Large intestine (tissue), 12 donors: ENCODE data around the gene HSCB. TPM values are rescaled to one million over a fixed set of nuclear protein-coding genes. Genes with fewer than 3 reads are reported as not detected.
"Not testable (repeated sequence)": the region's sequence is repeated elsewhere in the genome, so short reads cannot be mapped to it uniquely, and the experiment has no call there.

Experiments
- DNase-seq, 2 donors: peaks; one replicate each; pipeline versions ENCODE4 v3.0.0 to v3.0.0-alpha.2; 2013
- H3K27ac ChIP-seq: one replicate; pipeline ENCODE4 v1.5.1; 2013; ENCODE audit warnings: low read length
- H3K27me3 ChIP-seq: 2 replicates; pipeline ENCODE4 v1.6.1; 2013; ENCODE audit warnings: low read length; ENCODE audit not compliant: control insufficient read depth, insufficient read depth
- H3K36me3 ChIP-seq: 2 replicates; pipeline ENCODE4 v1.6.1; 2013; ENCODE audit warnings: low read length; ENCODE audit not compliant: control insufficient read depth, insufficient read depth
- H3K4me1 ChIP-seq: one replicate; pipeline ENCODE4 v1.6.1; 2013; ENCODE audit warnings: low read length; ENCODE audit not compliant: control insufficient read depth, insufficient read depth
- H3K4me3 ChIP-seq: one replicate; pipeline ENCODE4 v1.5.1; 2013; ENCODE audit warnings: low read length
- H3K9me3 ChIP-seq: one replicate; pipeline ENCODE4 v1.6.1; 2013; ENCODE audit warnings: mild to moderate bottlenecking, low read depth, low read length, moderate library complexity; ENCODE audit not compliant: control insufficient read depth
- WGBS: methylation state at CpG from one replicate; pipeline ENCODE4 v1.1.5; 2013; ENCODE audit warnings: low lambda C conversion rate; ENCODE audit not compliant: insufficient coverage; 5-methylcytosine and 5-hydroxymethylcytosine counted together
- long read RNA-seq, 11 donors: transcript quantifications; one replicate each; lab custom pipeline, GENCODE V29; 2026
- polyA plus RNA-seq: library from polyadenylated mRNA; unstranded; fragments of 120-200 nt; gene quantifications from one replicate; pipeline ENCODE4 v1.2.1, GENCODE V29; 2013

Gene HSCB, protein sequence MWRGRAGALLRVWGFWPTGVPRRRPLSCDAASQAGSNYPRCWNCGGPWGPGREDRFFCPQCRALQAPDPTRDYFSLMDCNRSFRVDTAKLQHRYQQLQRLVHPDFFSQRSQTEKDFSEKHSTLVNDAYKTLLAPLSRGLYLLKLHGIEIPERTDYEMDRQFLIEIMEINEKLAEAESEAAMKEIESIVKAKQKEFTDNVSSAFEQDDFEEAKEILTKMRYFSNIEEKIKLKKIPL
- polyA plus RNA-seq: 21.7 TPM
- long read RNA-seq, donor 1, transcript HSCB-201 (6 exons, 1,114 nt): major isoform, 5 of 8 reads
- long read RNA-seq, donor 1, partial matches to known transcripts: 0 of 8 reads
- long read RNA-seq, donor 1, other reads (novel, unspliced or antisense): 0 of 8 reads
- long read RNA-seq, donor 2, transcript HSCB-201 (6 exons, 1,114 nt): major isoform, 9 of 24 reads
- long read RNA-seq, donor 2, partial matches to known transcripts: 6 of 24 reads
- long read RNA-seq, donor 2, other reads (novel, unspliced or antisense): 0 of 24 reads
- long read RNA-seq, donor 3, transcript HSCB-201 (6 exons, 1,114 nt): major isoform, 7 of 9 reads
- long read RNA-seq, donor 3, partial matches to known transcripts: 0 of 9 reads
- long read RNA-seq, donor 3, other reads (novel, unspliced or antisense): 0 of 9 reads
- long read RNA-seq, donor 4: 0 reads
- long read RNA-seq, donor 5, transcript HSCB-201 (6 exons, 1,114 nt): major isoform, 5 of 8 reads
- long read RNA-seq, donor 5, partial matches to known transcripts: 0 of 8 reads
- long read RNA-seq, donor 5, other reads (novel, unspliced or antisense): 0 of 8 reads
- long read RNA-seq, donor 6, transcript HSCB-201 (6 exons, 1,114 nt): major isoform, 9 of 20 reads
- long read RNA-seq, donor 6, partial matches to known transcripts: 6 of 20 reads
- long read RNA-seq, donor 6, other reads (novel, unspliced or antisense): 0 of 20 reads
- long read RNA-seq, donor 7, partial matches to known transcripts: 0 of 4 reads
- long read RNA-seq, donor 7, other reads (novel, unspliced or antisense): 0 of 4 reads
- long read RNA-seq, donor 8, transcript HSCB-201 (6 exons, 1,114 nt): major isoform, 11 of 16 reads
- long read RNA-seq, donor 8, partial matches to known transcripts: 0 of 16 reads
- long read RNA-seq, donor 8, other reads (novel, unspliced or antisense): 0 of 16 reads
- long read RNA-seq, donor 9, transcript HSCB-201 (6 exons, 1,114 nt): major isoform, 10 of 43 reads
- long read RNA-seq, donor 9, partial matches to known transcripts: 15 of 43 reads
- long read RNA-seq, donor 9, other reads (novel, unspliced or antisense): 15 of 43 reads
- long read RNA-seq, donor 10, transcript HSCB-201 (6 exons, 1,114 nt): major isoform, 10 of 22 reads
- long read RNA-seq, donor 10, partial matches to known transcripts: 6 of 22 reads
- long read RNA-seq, donor 10, other reads (novel, unspliced or antisense): 0 of 22 reads
- long read RNA-seq, donor 11, transcript HSCB-201 (6 exons, 1,114 nt): major isoform, 7 of 9 reads
- long read RNA-seq, donor 11, partial matches to known transcripts: 0 of 9 reads
- long read RNA-seq, donor 11, other reads (novel, unspliced or antisense): 0 of 9 reads

DNA sequence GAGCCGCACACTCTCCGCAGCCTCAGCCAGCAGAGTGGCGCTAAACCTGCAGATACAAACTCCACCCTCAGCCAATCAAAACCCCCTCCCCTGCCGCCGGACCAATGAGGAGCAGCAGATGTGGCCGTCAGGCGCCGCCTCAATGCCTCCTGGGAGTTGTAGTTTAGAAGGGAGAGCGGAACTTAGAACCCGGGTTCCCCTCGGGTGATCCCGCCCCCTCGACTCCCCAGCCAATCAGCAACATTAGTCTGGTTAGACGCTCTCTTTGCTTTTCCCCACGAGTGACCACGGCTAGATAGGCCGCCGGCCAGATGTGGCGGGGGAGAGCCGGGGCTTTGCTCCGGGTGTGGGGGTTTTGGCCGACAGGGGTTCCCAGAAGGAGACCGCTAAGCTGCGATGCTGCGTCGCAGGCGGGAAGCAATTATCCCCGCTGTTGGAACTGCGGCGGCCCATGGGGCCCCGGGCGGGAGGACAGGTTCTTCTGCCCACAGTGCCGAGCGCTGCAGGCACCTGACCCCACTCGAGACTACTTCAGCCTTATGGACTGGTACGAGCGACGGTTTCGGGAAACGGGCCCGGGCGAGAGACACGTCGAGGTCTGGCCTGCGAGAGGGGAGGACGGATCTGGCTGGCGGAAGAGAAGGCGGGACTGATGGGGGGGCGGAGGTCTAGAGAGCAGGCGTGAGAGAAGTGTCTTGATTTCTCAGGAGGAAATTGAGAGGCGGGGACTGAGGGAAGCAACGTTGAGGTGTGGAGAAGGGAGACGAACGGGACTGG is at the start of gene HSCB, which contains the start of gene CHEK2:
TSS of gene HSCB (plus strand) at position 255 of the 777 bp plus-strand sequence. CDS start at position 312, 57 bp downstream.
TSS of gene CHEK2 (minus strand) at position 36 of the 777 bp plus-strand sequence. CDS start 7,099 bp downstream, outside the sequence.
- peaks cover 28% of the 10 kb centered on the region for H3K36me3 ChIP-seq
- H3K27ac ChIP-seq: peak within 1 kb of the TSS; percentile 98
- WGBS: 0% methylated on average over 4 of the region's 54 CpGs
- peak within 1 kb of the TSS; percentile 94 for H3K4me3 ChIP-seq
- H3K9me3 ChIP-seq: peaks cover 2% of the 10 kb centered on the region
- no peaks in the 10 kb centered on the region for H3K27me3 ChIP-seq
- peaks cover 20% of the 10 kb centered on the region for H3K4me1 ChIP-seq
- DNase-seq: peak; percentile 99

DNA sequence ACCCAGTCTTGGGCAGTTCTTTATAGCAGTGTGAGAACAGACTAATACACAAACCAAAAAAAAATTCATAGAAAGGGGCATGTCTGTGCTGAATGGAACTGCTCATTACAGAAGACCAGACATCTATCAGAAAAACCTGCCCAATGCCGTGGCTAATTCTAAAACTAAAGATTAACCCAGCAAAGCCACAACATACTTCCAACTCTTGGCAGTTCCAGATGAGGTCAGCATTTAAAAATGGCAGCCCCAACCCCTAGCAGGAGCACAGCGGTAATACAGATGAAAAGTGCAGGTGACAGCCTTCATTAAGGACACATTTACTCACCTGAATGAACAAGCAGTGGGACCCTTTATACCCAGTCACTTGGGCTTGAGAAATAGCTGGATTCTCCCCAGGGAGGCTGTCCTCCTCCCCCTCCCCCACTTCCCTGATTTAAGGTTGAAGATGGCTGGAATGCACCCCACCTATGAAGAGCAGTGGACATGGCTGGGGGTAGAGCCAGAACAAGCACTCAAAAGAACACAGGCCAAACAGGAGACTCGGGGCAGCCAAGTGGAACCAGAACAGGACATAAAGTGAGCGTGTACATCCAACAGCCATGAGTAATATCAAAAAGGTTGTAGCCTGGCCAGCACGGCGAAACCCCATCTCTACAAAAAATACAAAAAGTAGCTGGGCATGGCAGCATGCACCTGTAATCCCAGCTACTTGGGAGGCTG is 48.6 kb upstream of the HSCB start:
- not testable (repeated sequence) for H3K4me1 ChIP-seq, H3K27ac ChIP-seq, H3K4me3 ChIP-seq, H3K36me3 ChIP-seq, DNase-seq, H3K9me3 ChIP-seq, H3K27me3 ChIP-seq
- no CpG with 5 or more reads among the region's 6 CpGs for WGBS

DNA sequence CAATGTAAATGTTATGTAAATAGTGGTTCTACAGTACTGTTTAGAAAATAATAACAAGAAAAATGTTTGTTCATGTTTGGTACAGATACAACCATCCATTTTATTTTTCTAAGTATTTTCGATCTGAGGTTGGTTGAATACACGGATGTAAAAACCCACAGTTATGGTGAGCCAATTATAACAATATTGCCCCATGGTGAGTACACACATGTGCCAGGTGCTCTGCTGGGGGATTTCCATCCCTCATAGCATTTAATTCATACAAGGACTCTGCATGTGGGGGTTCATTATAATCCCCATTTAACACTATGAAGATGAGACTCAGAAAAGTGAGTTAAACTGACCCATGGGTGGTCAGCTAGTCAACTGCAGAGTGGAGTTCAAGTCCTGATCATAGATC is 38.9 kb upstream of the HSCB start:
- Histone ChIP-seq H3K27ac (no peak overlapping the region), H3K9me3 (no peaks in the 10 kb centered on the region), H3K4me3 (no peak overlapping the region), H3K27me3 (no peaks in the 10 kb centered on the region), H3K4me1 (no peaks in the 10 kb centered on the region), H3K36me3 (peaks cover 17% of the 10 kb centered on the region)
- no CpG with 5 or more reads among the region's 2 CpGs for WGBS
- no peak for DNase-seq

DNA sequence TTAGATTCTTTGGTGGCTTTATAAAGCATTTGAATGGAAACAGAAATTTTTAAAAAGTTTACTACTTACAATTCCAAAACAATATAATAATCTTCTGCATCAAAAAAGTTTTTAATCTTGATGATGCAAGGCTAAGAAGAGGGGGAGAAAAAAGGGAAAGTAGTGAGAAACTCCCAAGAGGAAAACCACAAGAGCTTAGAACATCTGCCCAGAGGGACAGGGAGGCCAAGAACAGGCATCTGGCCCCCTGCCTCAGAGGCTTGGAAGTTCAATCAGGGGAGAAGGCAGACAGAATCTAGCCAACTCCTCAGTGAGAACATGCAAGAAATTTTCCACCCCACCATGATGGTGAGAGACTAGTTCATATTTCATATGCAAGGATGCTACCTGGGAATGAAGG is 38.4 kb upstream of the HSCB start:
- Histone ChIP-seq H3K27me3 (no peaks in the 10 kb centered on the region), H3K4me3 (no peak overlapping the region), H3K27ac (no peak overlapping the region), H3K4me1 (no peaks in the 10 kb centered on the region), H3K9me3 (no peaks in the 10 kb centered on the region), H3K36me3 (peaks cover 16% of the 10 kb centered on the region)
- DNase-seq: no peak

DNA sequence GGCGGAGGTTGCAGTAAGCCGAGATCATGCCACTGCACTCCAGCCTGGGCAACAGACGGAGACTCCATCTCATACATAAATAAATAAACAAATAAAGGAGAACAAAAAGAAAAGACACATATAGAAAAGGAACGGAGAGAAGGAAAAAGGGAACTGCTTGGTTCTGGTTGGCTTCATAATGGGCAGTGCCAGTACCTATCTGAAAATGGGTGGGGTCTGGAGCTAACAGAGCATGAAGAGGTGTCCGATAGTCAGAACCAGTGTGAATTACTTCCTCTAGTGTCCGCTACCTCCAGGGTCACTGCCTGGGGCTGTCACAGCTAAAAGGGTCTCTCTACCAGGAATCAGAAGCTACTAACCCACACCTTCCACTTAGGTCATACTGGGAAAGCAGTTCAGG is 35.0 kb upstream of the HSCB start:
- 83% methylated on average over 1 of the region's 6 CpGs for WGBS
- H3K27ac ChIP-seq: no peak overlapping the region
- no peaks in the 10 kb centered on the region for H3K9me3 ChIP-seq
- no peak overlapping the region for H3K4me3 ChIP-seq
- peaks cover 13% of the 10 kb centered on the region for H3K36me3 ChIP-seq
- DNase-seq: no peak
- H3K27me3 ChIP-seq: no peaks in the 10 kb centered on the region
- H3K4me1 ChIP-seq: no peaks in the 10 kb centered on the region

DNA sequence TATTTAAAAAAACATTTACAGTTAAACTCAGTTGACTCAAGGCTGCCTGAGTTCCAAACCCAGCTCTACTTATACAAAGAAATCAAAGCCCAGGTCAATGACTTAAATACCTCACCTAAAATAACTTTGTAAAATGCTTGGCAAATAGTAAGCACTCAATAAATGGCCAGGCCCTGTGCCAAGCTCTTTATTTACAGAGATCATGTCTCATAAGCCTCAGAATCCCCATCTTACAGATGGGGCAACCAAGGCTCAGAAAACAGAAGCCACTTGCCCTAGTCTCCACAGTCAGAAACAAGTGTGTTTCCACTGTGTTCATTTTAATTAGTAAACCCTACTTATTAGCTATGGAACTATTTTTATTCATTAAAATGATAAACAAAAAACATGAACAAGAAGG is 31.7 kb upstream of the HSCB start:
- Histone ChIP-seq H3K4me1 (no peaks in the 10 kb centered on the region), H3K27me3 (no peaks in the 10 kb centered on the region), H3K4me3 (no peak overlapping the region), H3K27ac (no peak overlapping the region), H3K36me3 (peaks cover 15% of the 10 kb centered on the region), H3K9me3 (no peaks in the 10 kb centered on the region)
- DNase-seq: no peak

DNA sequence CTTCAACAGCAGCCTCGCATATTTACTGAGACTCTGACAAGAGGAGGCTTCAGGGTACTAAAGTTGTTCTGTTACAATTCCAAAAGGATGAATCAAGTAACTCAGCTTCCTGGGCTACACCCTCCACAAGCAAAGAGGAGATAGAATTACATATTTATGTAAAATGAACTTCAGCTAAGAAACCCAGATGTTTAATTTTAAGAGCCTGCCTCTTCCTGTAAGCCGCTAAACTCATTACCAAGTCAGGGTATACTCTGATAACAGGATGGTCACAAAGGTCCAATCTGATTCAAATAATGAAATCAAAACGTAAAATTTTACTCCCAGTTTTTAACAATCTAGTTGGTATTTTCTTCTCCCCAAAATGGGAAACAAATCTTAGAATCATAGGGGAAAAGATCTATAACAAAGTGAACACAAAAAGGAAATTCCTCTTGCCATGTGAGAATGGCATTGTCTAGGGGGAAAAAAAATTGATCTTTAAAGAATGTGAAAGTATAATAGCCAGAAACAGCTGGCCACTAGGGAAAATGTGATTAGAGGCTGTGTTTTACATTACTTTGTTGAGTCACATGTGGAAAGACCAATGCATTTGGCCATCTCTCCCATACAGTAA is 31.2 kb upstream of the HSCB start:
- H3K36me3 ChIP-seq: peaks cover 15% of the 10 kb centered on the region
- no peak for DNase-seq
- no peak overlapping the region for H3K4me3 ChIP-seq
- H3K27me3 ChIP-seq: no peaks in the 10 kb centered on the region
- H3K27ac ChIP-seq: no peak overlapping the region
- H3K9me3 ChIP-seq: no peaks in the 10 kb centered on the region
- 100% methylated on average over 1 of the region's 3 CpGs for WGBS
- H3K4me1 ChIP-seq: no peaks in the 10 kb centered on the region

DNA sequence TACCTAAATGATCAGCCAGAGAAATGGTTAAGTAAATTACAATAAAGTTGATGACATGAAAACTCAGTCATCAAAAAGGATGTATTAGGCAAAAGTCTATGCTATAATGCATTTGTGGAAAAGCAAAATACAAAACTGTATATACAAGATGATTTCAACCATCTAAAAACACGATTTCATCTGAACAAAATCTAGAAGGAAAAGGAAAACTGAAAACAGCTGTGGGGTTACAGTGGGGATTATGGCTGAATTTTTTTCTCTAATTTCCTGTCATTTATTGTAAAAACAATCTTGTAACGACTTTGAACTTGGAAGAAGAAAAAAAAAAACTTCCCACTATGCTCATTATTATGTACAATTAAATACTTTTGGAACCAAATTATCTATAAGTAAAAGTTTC is 30.5 kb upstream of the HSCB start:
- Histone ChIP-seq H3K27me3 (no peaks in the 10 kb centered on the region), H3K4me1 (no peaks in the 10 kb centered on the region), H3K9me3 (no peaks in the 10 kb centered on the region), H3K36me3 (peaks cover 11% of the 10 kb centered on the region), H3K4me3 (no peak overlapping the region), H3K27ac (no peak overlapping the region)
- no peak for DNase-seq
- 72% methylated on average over 2 of the region's 2 CpGs for WGBS
